Prostate gland (tissue), 2 donors: ENCODE results near the gene LRRC4B. TPM values are rescaled to one million over a fixed set of nuclear protein-coding genes. Genes with fewer than 3 reads are reported as not detected.

Experiments
- DNase-seq: peaks from one replicate; pipeline ENCODE4 v3.0.0-alpha.2; 2019; ENCODE audit warnings: low spot score
- H3K27ac ChIP-seq, 2 donors: fragments of 200-600 bp; sonication (generic); 2 replicates each; pipeline ENCODE4 v1.5.1; 2017 to 2019
- H3K27me3 ChIP-seq: fragments of 200-600 bp; sonication (generic); replicated peaks from 2 replicates; pipeline ENCODE4 v1.5.1; 2019; ENCODE audit not compliant: insufficient read depth
- H3K36me3 ChIP-seq, 2 donors: fragments of 200-600 bp; sonication (generic); 1 replicate in 1 of 2; 2 replicates in 1 of 2; pipeline versions ENCODE4 v1.5.1 to v1.8.1; 2017 to 2019
- H3K4me1 ChIP-seq: fragments of 200-600 bp; sonication (generic); replicated peaks from 2 replicates; pipeline ENCODE4 v1.5.1; 2019
- H3K4me3 ChIP-seq, 2 donors: fragments of 200-600 bp; sonication (generic); 2 replicates each; pipeline ENCODE4 v1.5.1; 2017 to 2019
- H3K9me3 ChIP-seq: fragments of 200-600 bp; sonication (generic); 2 replicates; pipeline ENCODE4 v1.5.1; 2017
- POLR2A ChIP-seq: fragments of 450-650 bp; IDR thresholded peaks from one replicate; pipeline ENCODE4 v1.6.1; 2016; ENCODE audit warnings: antibody characterized with exemption, mild to moderate bottlenecking
- POLR2AphosphoS5 ChIP-seq: sonication (generic); formaldehyde crosslinking; IDR thresholded peaks from one replicate; pipeline ENCODE4 v1.6.1; 2017; ENCODE audit warnings: antibody characterized with exemption
- WGBS: methylation state at CpG from one replicate; pipeline ENCODE4 v1.1.5; 2018; 5-methylcytosine and 5-hydroxymethylcytosine counted together
- intact Hi-C: fragments of 100-400 bp; cut with DNase I; formaldehyde crosslinking; loops from one replicate; pipeline ENCODE4 v1.14.2; 2022
- total RNA-seq, 2 donors: library from RNA; depleted of rRNA; stranded (reverse); fragments of >200 nt; gene quantifications; one replicate each; pipeline ENCODE4 v1.1.0, GENCODE V29; 2016
- TF ChIP-seq, protein P1 (sequence below), 4 experiments: fragments of 200-600 bp in 2 of 4; fragments of 450-650 bp in 2 of 4; sonication (generic) in 2 of 4; IDR thresholded peaks; 1 replicate in 3 of 4; 2 replicates in 1 of 4; pipeline ENCODE4 v1.5.1; 2016 to 2019; ENCODE audit warnings: antibody characterized with exemption in 4 of 4, mild to moderate bottlenecking in 2 of 4, moderate library complexity in 2 of 4

LRRC4B gene
- total RNA-seq, 2 donors from 2014 or later = 5.6 to 7.9 TPM

DNA sequence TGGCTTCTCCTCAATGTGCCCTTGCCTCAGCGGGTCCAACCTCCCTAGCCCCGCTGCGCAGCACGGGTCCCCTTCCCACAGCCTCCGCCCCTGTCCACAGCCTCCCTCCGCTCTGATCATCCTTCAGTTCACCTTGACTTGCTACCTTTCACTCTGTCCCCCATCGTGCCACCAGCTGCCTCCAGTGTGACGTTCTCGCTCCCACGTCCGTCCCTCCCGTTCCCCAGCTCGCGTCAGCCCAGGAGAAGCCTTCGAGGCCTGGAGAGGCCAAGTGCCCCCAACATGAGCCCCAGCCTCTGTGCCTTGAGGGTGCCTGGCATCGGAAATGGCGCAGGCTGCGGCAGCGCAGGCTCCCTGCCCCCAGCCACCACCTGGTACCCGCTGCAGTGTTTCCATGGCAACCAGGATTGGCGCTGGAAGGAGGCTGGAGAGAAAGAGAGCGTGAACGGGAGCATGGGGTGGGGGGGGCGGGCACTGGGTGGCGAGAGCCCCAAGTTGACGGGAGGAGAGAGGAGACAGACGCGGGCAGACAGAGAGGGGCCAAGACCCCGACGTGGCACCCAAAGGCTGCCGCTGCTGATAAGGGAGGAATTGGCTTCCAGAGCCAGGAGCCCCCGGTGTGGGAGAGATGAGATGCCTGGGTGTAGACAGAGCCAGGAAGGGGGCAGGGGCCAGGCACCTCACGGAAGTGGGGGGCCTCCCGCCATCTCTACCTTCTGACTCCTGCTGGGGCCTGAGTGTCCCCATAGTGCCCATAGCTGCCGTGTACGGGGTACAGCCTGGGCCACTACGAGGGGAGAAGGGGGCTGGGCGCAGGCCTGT is 53.7 kb downstream of the LRRC4B start:
- Histone ChIP-seq H3K27me3 (no peaks in the 10 kb centered on the region), H3K4me3 (no peak overlapping the region), H3K9me3 (no peaks in the 10 kb centered on the region), H3K36me3 (no peaks in the 10 kb centered on the region), H3K27ac (no peak overlapping the region), H3K4me1 (peaks cover 4% of the 10 kb centered on the region)
- intact Hi-C loops = no loop called here
- TF ChIP-seq POLR2AphosphoS5 (no peak), POLR2A (no peak)
- TF ChIP-seq, protein P1, sequence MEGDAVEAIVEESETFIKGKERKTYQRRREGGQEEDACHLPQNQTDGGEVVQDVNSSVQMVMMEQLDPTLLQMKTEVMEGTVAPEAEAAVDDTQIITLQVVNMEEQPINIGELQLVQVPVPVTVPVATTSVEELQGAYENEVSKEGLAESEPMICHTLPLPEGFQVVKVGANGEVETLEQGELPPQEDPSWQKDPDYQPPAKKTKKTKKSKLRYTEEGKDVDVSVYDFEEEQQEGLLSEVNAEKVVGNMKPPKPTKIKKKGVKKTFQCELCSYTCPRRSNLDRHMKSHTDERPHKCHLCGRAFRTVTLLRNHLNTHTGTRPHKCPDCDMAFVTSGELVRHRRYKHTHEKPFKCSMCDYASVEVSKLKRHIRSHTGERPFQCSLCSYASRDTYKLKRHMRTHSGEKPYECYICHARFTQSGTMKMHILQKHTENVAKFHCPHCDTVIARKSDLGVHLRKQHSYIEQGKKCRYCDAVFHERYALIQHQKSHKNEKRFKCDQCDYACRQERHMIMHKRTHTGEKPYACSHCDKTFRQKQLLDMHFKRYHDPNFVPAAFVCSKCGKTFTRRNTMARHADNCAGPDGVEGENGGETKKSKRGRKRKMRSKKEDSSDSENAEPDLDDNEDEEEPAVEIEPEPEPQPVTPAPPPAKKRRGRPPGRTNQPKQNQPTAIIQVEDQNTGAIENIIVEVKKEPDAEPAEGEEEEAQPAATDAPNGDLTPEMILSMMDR (IDR thresholded peaks at IDR 0.05) = no peak
- DNase-seq = no peak
- 35% methylated on average over 38 of the region's 38 CpGs for WGBS

DNA sequence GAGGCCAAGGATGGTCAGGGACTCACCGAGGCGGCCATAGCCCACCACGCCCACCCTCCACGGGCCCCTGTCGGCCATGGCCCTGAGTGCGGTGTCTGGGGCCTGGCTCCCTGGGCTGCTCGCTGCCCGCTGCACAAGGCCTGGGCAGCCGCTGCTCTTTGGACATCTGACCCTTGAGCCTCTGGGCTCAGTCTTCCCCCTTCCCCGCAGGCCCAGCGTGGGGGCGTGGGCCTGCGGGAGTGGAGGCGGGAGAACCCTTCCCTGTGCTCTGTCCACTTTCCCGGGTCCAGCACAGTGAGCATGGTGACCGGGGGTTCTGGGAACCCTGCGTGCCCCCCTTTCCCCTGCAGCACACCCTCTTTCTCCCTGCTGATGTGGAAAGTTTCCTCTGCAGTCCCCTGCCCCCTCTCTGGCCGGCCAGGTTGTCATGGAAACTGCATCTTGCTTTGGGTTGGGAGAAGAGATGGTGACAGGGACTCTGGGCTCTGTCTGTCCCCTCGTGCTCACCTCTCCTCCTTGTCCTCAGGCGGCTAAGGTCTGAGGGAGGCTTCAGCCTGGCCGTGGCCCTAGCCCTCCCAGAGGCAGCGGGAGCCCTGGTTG is 54.4 kb downstream of the LRRC4B start, which contains the start of gene ASPDH:
Gene ASPDH (minus strand): TSS at position 168 of the 600 bp plus-strand sequence. CDS start 90 bp downstream, at position 78.
- no peak within 1 kb of the TSS for H3K27ac ChIP-seq
- intact Hi-C loops = no loop called here
- TF ChIP-seq POLR2A = no peak

DNA sequence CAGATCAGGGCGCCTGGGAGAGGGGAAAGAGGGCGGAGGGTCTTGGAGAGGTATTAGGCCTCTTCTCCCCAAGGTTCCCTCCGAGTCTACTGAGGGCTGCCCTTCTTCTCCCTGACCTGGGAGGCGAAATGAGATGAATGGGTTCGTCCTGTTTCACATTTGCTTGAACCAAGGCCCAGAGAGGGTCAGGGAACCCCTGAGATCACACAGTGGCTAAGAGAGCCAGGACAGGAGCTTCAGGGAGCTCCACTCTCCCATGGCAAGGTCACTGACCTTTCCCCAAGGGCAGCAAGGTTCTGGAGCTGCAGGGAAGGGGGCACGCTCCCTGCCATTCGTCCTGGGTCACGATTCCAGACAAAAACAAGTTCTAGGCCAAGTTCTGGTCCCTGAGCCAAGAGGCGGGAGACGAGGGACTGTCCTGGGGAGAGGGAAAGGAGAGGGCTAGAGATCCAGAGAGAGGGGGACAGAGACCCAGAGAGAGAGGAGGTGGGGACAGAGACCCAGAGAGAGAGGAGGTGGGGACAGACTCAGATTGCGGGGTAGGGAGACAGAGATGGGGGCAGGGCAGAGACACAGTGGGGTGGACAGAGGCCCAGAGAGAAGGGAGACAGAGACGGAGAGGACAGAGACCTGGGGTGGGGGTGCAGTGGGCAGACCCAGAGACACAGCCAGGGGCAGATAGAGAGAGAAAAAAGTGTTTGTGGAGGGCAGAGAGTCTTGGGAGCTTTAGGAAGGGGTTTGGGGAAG is 55.1 kb downstream of the LRRC4B start:
- TF ChIP-seq, protein P1 (IDR thresholded peaks at IDR 0.05) = no peak
- TF ChIP-seq POLR2AphosphoS5 (no peak), POLR2A (no peak)
- Histone ChIP-seq H3K4me3 (no peak overlapping the region), H3K9me3 (no peaks in the 10 kb centered on the region), H3K27me3 (no peaks in the 10 kb centered on the region), H3K4me1 (peaks cover 4% of the 10 kb centered on the region), H3K27ac (no peak overlapping the region), H3K36me3 (no peaks in the 10 kb centered on the region)
- no peak for DNase-seq
- 65% methylated on average over 12 of the region's 12 CpGs for WGBS
- intact Hi-C loops = no loop called here

More for the DNA sequence above, 54.4 kb downstream of the LRRC4B start, which contains the start of gene ASPDH:
- H3K27me3 ChIP-seq = no peaks in the 10 kb centered on the region
- H3K36me3 ChIP-seq = no peaks in the 10 kb centered on the region
- H3K4me1 ChIP-seq = peaks cover 4% of the 10 kb centered on the region
- no peak within 1 kb of the TSS for H3K4me3 ChIP-seq
- no peak for DNase-seq
- WGBS = 43% methylated on average over 21 of the region's 22 CpGs
- H3K9me3 ChIP-seq = no peaks in the 10 kb centered on the region

DNA sequence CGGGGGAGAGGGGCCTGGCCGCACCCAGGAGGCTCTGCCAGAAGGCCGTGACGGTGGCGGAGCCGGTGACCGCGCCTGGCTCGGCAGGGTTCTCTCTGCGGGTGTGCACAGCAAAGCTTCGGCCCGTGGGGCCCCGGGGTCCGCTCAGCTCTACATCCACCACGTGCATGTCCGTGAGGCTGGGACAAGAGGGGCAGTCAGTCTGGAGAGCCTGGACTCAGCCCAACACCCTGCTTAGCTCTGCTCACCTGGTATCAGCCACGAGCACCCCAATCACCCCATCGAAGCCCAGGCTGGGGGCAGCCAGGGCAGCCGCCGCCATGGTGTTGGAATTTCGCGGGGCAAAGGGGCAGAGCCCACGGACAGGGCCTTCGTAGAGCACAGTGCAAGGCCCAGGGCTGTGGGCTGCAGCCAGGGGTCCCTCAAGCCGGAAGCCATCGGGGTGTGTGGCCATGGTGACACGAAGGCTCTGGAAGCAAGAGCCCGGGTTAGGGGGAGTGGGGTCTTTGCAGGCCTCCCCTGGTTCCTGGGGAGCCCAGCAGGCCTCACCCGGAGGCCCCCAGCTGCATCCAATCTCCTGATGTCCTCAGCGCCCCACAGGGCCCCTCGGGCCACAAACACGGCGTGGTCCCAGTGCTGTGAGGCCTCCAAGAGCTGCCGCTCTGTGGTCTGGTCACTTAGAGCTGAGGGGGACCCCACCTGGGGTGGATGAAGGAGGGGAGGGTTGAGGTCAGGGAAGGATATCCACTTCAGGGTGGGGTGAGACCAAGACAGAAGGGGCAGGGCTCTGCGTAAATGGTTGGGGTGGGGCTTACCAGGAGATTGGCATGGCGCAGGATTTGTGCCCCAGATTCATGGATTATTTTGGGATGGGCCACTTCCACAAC is 55.9 kb downstream of the LRRC4B start:
- H3K4me1 ChIP-seq = peaks cover 4% of the 10 kb centered on the region
- no peak overlapping the region for H3K27ac ChIP-seq
- no peak overlapping the region for H3K4me3 ChIP-seq
- H3K27me3 ChIP-seq = no peaks in the 10 kb centered on the region
- 85% methylated on average over 36 of the region's 36 CpGs for WGBS
- no peaks in the 10 kb centered on the region for H3K9me3 ChIP-seq
- no peak for DNase-seq
- intact Hi-C loops = no loop called here
- no peak for TF ChIP-seq POLR2AphosphoS5
- no peak for TF ChIP-seq POLR2A
- TF ChIP-seq, protein P1 (IDR thresholded peaks at IDR 0.05) = no peak
- no peaks in the 10 kb centered on the region for H3K36me3 ChIP-seq
